SK-N-SH (cell line): Measurements from ENCODE around the gene JMJD6.

Experiments used
- CTCF ChIP-seq: fragments of 200-600 bp; sonication (generic); IDR thresholded peaks from 2 replicates; pipeline ENCODE4 v1.6.1; 2017; ENCODE audit warnings: antibody characterized with exemption, mild to moderate bottlenecking, moderate library complexity
- ELF1 ChIP-seq: IDR thresholded peaks from 2 replicates; pipeline ENCODE4 v1.4.0; 2012
- EZH2phosphoT487 ChIP-seq: fragments of 200-600 bp; sonication (generic); IDR thresholded peaks from 2 replicates; pipeline ENCODE4 v1.6.1; 2017; ENCODE audit warnings: low read depth, mixed run types, mild to moderate bottlenecking, antibody characterized with exemption, moderate library complexity, borderline replicate concordance
- GABPA ChIP-seq: IDR thresholded peaks from 2 replicates; pipeline ENCODE4 v1.4.0; 2012; ENCODE audit warnings: low read depth, mild to moderate bottlenecking
- JUND ChIP-seq: IDR thresholded peaks from 2 replicates; pipeline ENCODE4 v1.4.0; 2012
- MXI1 ChIP-seq: IDR thresholded peaks from 2 replicates; pipeline ENCODE4 v1.6.1; 2012; ENCODE audit warnings: mild to moderate bottlenecking, low read depth, low read length, improper control_type of control experiment
- POLR2AphosphoS5 ChIP-seq: IDR thresholded peaks from 2 replicates; pipeline ENCODE4 v1.6.1; 2012; ENCODE audit warnings: low read depth, low read length
- RAD21 ChIP-seq: IDR thresholded peaks from 2 replicates; pipeline ENCODE4 v1.6.1; 2012; ENCODE audit warnings: mild to moderate bottlenecking, low read length
- RCOR1 ChIP-seq: fragments of 150-350 bp; IDR thresholded peaks from 2 replicates; pipeline ENCODE4 v1.6.1; 2017; ENCODE audit warnings: antibody characterized with exemption, low read length
- REST ChIP-seq: IDR thresholded peaks from 2 replicates; pipeline ENCODE4 v1.6.1; 2012; ENCODE audit warnings: mild to moderate bottlenecking, low read depth, low read length, moderate library complexity
- RXRA ChIP-seq: IDR thresholded peaks from 2 replicates; pipeline ENCODE4 v1.4.0; 2012; ENCODE audit warnings: low read depth, mild to moderate bottlenecking, borderline replicate concordance
- SIN3A ChIP-seq: IDR thresholded peaks from 2 replicates; pipeline ENCODE4 v1.6.1; 2012; ENCODE audit warnings: low read depth, mild to moderate bottlenecking, low read length, moderate library complexity, borderline replicate concordance
- TEAD4 ChIP-seq: IDR thresholded peaks from 2 replicates; pipeline ENCODE4 v1.4.0; 2012; ENCODE audit warnings: mild to moderate bottlenecking, borderline replicate concordance; ENCODE audit not compliant: insufficient read depth
- YY1 ChIP-seq: IDR thresholded peaks from 2 replicates; pipeline ENCODE4 v1.4.0; 2012; ENCODE audit warnings: low read depth, mild to moderate bottlenecking

GRCh38 chr17:76671912-76672262 lies 54.5 kb downstream of the JMJD6 start:
- TF ChIP-seq CTCF (no peak), RCOR1 (no peak), ELF1 (no peak), POLR2AphosphoS5 (peak; percentile 97), GABPA (no peak; the same call in 1 of the 2 replicates), YY1 (no peak), TEAD4 (no peak), JUND (no peak; the same call in 1 of the 2 replicates), REST (no peak), RAD21 (no peak), EZH2phosphoT487 (no peak), SIN3A (no peak), RXRA (no peak), MXI1 (no peak; the same call in 1 of the 2 replicates)
